NCI-H1092 (cell line): ENCODE data around the gene ABCA5.
"Not testable (repeated sequence)": the region's sequence is repeated elsewhere in the genome, so short reads cannot be mapped to it uniquely, and the experiment has no call there.

Experiments
- DNase-seq: peaks from one replicate; lab custom pipeline; 2025; lab: John Stamatoyannopoulos, UW

ABCA5 gene

DNA sequence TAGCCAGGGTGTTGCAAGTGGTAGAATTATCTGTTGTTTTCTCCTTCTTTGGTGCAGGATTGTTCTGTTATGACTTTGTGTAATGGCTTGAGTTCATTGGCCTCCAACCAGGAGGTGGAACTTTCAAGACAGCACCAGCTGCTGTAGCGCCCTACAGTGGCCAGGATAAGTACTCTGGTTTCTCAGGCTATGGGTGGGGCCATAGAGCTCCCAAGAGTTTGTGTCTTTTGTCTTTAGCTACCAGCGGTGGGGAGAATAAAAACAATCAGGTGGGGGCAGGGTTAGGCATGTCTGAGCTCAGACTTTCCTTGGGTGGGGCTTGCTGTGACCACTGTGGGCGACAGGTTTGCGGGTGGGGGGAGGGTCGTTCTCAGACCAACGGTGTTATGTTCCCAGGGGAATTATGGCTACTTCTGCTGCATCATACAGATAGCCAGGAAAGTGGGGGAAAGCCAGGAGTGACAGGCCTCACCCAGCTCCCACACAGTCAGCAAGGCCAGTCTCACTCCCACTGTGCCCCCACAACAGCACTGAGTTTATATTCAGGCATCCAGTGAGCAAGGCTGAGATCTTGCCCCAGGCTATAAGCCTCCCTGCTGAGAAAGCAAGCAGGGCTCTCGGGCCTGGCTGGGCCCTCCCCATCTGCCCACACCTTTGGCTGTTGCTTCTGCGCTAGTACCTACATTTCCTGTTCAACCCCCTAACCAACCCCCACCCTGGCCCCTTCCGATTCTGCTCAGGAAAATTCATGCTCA is 113.7 kb downstream of the ABCA5 start:
- no peak for DNase-seq

DNA sequence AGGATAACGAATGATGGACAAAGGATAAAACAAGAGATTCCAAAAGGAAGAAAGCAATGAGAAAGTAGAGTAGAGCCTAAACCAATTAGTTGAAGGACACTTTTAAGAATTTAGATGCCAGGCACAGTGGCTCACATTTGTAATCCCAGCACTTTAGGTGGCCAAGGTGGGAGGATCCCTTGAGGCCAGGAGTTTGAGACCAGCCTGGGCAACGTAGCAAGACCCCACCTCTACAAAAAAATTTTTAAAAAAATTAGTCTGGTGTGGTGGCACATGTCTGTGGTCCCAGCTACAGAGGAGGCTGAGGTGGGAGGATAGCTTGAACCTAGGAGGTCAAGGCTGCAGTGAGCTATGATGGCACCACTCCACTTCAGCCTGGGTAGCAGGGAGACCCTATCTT is 118.3 kb downstream of the ABCA5 start:
- no peak for DNase-seq

DNA sequence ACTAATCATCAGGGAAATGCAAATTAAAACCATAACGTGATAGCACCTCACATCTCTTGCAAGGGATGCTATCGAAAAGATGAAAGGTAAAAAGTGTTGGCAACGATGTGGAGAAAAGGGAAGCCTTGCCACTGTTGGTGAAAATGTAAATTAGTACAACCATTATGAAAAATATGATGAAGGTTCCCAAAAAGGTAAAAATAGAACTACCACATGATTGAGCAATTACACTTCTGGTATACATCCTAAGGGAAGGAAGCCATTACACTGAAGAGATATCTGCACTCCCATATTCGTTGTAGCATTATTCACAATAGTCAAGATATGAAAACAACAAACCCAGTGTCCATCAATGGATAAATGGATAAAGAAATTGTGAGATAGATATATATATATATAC is 119.8 kb downstream of the ABCA5 start:
- DNase-seq: no peak

DNA sequence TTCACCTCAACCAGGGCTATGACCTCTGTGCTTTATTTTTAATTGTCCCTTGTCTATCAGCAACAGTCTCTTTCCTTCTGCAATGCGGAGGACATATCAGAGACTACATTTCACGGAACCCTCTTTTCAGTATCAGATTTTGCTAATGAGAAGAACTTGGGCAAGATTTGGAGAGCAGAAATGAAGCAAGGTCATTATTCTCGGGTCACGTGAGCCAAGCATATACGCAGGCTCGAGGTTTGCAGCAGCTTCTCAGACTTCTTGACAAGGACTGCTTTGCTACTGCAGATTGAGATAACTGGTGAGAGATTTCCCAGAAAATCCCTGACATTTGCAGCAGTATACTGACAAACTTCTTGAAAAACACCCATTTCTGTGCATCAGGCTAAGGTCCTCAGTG is 128.7 kb downstream of the ABCA5 start:
- no peak for DNase-seq

DNA sequence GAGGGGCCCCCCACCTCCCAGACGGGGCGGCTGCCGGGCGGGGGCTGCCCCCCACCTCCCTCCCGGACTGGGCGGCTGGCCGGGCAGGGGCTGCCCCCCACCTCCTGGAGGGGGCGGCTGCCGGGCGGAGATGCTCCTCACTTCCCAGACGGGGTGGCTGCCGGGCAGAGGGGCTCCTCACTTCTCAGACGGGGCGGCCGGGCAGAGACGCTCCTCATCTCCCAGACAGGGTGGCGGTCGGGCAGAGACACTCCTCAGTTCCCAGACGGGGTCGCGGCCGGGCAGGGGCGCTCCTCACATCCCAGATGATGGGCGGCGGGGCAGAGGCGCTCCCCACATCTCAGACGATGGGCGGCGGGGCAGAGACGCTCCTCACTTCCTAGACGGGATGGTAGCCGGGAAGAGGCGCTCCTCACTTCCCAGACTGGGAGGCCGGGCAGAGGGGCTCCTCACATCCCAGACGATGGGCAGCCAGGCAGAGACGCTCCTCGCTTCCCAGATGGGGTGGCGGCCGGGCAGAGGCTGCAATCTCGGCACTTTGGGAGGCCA is 130.8 kb downstream of the ABCA5 start:
- not testable (repeated sequence) for DNase-seq
